Bronchial epithelial cell (primary cell): ENCODE results near the gene RALGAPA2. TPM values are rescaled to one million over a fixed set of nuclear protein-coding genes. Genes with fewer than 3 reads are reported as not detected.

Experiments
- DNase-seq: peaks from one replicate; pipeline ENCODE4 v3.0.0-alpha.2; 2010; ENCODE audit warnings: low read depth
- FAIRE-seq: peaks from 2 replicates; lab custom pipeline; 2011; peaks lifted over from hg19 to GRCh38; lab: Jason Lieb, UNC
- H3K27me3 ChIP-seq: 2 replicates; pipeline ENCODE4 v1.5.1; 2011; ENCODE audit warnings: low read length; ENCODE audit not compliant: control insufficient read depth, insufficient read depth
- H3K36me3 ChIP-seq: 2 replicates; pipeline ENCODE4 v1.5.1; 2011; ENCODE audit warnings: low read length; ENCODE audit not compliant: control insufficient read depth, insufficient read depth
- H3K4me3 ChIP-seq: 2 replicates; pipeline ENCODE4 v1.5.1; 2011; ENCODE audit warnings: mild to moderate bottlenecking, low read depth, low read length, control low read depth
- CTCF ChIP-seq: IDR thresholded peaks from 2 replicates; pipeline ENCODE4 v1.5.1; 2011; ENCODE audit warnings: mild to moderate bottlenecking, moderate library complexity, low read length, control low read depth, inconsistent platforms; ENCODE audit not compliant: insufficient read depth, severe bottlenecking
- total RNA-seq: library from RNA; depleted of rRNA; stranded (reverse); fragments of >200 nt; gene quantifications from 2 replicates; pipeline ENCODE4 v1.2.1, GENCODE V29; 2014

The RALGAPA2 gene
- total RNA-seq, 1 donor from 2014 or later, result 8.7 TPM

- DNase-seq, result no peak
- Histone ChIP-seq H3K27me3 (no peaks in the 10 kb centered on the region), H3K36me3 (no peaks in the 10 kb centered on the region), H3K4me3 (no peak overlapping the region)
- TF ChIP-seq CTCF, result no peak
- no peak for FAIRE-seq
These were observed 232.3 kb downstream of the RALGAPA2 start for GRCh38 chr20:20480126-20480525.

GRCh38 chr20:20477444-20478041 is 234.9 kb downstream of the RALGAPA2 start:
- TF ChIP-seq CTCF, result no peak
- Histone ChIP-seq H3K27me3 (no peaks in the 10 kb centered on the region), H3K36me3 (no peaks in the 10 kb centered on the region), H3K4me3 (no peak overlapping the region)
- FAIRE-seq, result no peak
- no peak for DNase-seq

- DNase-seq (no peak), FAIRE-seq (no peak)
- Histone ChIP-seq H3K4me3 (no peak overlapping the region), H3K27me3 (no peaks in the 10 kb centered on the region), H3K36me3 (no peaks in the 10 kb centered on the region)
- no peak for TF ChIP-seq CTCF
These were observed 235.9 kb downstream of the RALGAPA2 start for GRCh38 chr20:20476504-20476903.

GRCh38 chr20:20473657-20474056 is 238.8 kb downstream of the RALGAPA2 start:
- no peak for TF ChIP-seq CTCF
- Histone ChIP-seq H3K27me3 (no peaks in the 10 kb centered on the region), H3K4me3 (no peak overlapping the region), H3K36me3 (no peaks in the 10 kb centered on the region)
- FAIRE-seq (no peak), DNase-seq (no peak)

- no peak overlapping the region for H3K4me3 ChIP-seq
- H3K36me3 ChIP-seq, result no peaks in the 10 kb centered on the region
- no peak for FAIRE-seq
- no peaks in the 10 kb centered on the region for H3K27me3 ChIP-seq
- DNase-seq, result no peak
- TF ChIP-seq CTCF, result no peak
These were observed 239.7 kb downstream of the RALGAPA2 start for GRCh38 chr20:20472684-20473274.
